Lower leg skin (tissue), 4 donors: ENCODE data around the gene REC8. TPM values are rescaled to one million over a fixed set of nuclear protein-coding genes. Genes with fewer than 3 reads are reported as not detected.

Source experiments
- DNase-seq, 2 donors: peaks; one replicate each; pipeline ENCODE4 v3.0.0-alpha.2; 2019; ENCODE audit warnings: low spot score in 2 of 2
- H3K4me3 ChIP-seq: fragments of 200-600 bp; sonication (generic); 2 replicates; pipeline ENCODE4 v1.5.1; 2017; ENCODE audit warnings: mild to moderate bottlenecking, low read depth; ENCODE audit not compliant: poor library complexity, severe bottlenecking
- POLR2A ChIP-seq, 2 donors: fragments of 450-650 bp; IDR thresholded peaks; one replicate each; pipeline ENCODE4 v1.6.1; 2016 to 2017; ENCODE audit warnings: antibody characterized with exemption in 2 of 2, mild to moderate bottlenecking in 1 of 2, moderate library complexity in 1 of 2
- WGBS, 2 donors: methylation state at CpG; one replicate each; pipeline ENCODE4 v1.1.5; 2018; 5-methylcytosine and 5-hydroxymethylcytosine counted together
- intact Hi-C: fragments of 100-400 bp; cut with DNase I; formaldehyde crosslinking; loops from one replicate; pipeline ENCODE4 v1.15.0; 2023; ENCODE audit warnings: low total_unique reads
- total RNA-seq, 4 donors: library from RNA; depleted of rRNA; stranded (reverse); fragments of >200 nt; gene quantifications; one replicate each; pipeline ENCODE4 v1.1.0, GENCODE V29; 2016
- TF ChIP-seq, protein P1 (sequence below), 3 donors: fragments of 450-650 bp; IDR thresholded peaks; one replicate each; pipeline ENCODE4 v1.5.1; 2016; ENCODE audit warnings: antibody characterized with exemption in 3 of 3, mild to moderate bottlenecking in 3 of 3, moderate library complexity in 2 of 3

The REC8 gene, protein sequence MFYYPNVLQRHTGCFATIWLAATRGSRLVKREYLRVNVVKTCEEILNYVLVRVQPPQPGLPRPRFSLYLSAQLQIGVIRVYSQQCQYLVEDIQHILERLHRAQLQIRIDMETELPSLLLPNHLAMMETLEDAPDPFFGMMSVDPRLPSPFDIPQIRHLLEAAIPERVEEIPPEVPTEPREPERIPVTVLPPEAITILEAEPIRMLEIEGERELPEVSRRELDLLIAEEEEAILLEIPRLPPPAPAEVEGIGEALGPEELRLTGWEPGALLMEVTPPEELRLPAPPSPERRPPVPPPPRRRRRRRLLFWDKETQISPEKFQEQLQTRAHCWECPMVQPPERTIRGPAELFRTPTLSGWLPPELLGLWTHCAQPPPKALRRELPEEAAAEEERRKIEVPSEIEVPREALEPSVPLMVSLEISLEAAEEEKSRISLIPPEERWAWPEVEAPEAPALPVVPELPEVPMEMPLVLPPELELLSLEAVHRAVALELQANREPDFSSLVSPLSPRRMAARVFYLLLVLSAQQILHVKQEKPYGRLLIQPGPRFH
- 1 to 10 TPM; 1.2 to 7.1 (median 2.4) TPM for total RNA-seq

DNA sequence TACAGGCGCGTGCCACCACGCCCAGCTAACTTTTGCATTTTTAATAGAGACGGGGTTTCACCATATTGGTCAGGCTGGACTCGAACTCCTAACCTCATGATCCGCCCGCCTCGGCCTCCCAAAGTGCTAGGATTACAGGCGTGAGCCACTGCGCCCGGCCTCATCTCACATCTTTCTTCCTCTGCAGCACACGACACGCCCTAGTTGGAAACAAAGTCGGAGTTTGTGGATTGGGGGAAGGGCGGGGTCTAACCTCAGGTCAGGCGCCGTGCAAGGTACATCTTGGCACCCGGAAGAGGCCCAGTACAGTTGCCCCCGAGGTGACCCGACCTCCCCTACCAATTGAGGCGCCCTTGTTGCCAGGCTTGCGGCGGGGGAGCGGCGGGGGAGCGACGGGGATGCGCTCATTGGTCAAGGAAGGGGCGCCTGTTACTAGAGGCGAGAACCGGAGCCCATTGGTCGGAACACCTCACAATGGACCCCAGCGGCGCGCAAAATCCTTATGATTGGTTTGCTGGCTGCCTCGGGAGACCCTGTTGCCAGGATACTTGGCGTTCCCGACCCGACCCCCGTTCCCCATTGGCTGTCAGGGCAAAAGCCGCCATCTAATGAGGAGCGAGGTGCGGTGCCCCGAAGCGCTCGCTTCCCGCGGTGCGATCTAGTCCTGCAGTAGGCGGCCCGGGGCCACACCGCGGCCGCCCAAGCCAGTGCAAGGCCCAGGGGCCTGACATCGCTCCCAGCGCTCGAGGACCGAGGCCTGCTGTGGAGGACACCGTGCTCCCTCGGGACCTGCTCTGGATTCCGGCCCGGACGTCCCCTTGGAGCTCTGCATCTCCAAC lies at the start of gene REC8:
Gene REC8 (plus strand): TSS at position 659 of the 839 bp plus-strand sequence. CDS start 473 bp downstream, outside the sequence.
- TF ChIP-seq, protein P1, sequence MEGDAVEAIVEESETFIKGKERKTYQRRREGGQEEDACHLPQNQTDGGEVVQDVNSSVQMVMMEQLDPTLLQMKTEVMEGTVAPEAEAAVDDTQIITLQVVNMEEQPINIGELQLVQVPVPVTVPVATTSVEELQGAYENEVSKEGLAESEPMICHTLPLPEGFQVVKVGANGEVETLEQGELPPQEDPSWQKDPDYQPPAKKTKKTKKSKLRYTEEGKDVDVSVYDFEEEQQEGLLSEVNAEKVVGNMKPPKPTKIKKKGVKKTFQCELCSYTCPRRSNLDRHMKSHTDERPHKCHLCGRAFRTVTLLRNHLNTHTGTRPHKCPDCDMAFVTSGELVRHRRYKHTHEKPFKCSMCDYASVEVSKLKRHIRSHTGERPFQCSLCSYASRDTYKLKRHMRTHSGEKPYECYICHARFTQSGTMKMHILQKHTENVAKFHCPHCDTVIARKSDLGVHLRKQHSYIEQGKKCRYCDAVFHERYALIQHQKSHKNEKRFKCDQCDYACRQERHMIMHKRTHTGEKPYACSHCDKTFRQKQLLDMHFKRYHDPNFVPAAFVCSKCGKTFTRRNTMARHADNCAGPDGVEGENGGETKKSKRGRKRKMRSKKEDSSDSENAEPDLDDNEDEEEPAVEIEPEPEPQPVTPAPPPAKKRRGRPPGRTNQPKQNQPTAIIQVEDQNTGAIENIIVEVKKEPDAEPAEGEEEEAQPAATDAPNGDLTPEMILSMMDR (IDR thresholded peaks at IDR 0.05), result no peak
- no peak for TF ChIP-seq POLR2A (IDR thresholded peaks at IDR 0.05)
- WGBS, 2 donors, result 43 to 44% methylated on average over 61 to 62 of the region's 63 CpGs
- DNase-seq, result no peak
- no peak within 1 kb of the TSS for H3K4me3 ChIP-seq
- intact Hi-C loops, result no loop called here

- H3K4me3 ChIP-seq, result no peak overlapping the region
- intact Hi-C loops, result no loop called here
- TF ChIP-seq, protein P1 (IDR thresholded peaks at IDR 0.05), result no peak
- no peak for TF ChIP-seq POLR2A (IDR thresholded peaks at IDR 0.05)
Measured at GRCh38 chr14:24122416-24122815, 49.5 kb upstream of the REC8 start.

GRCh38 chr14:24122898-24123297 lies 49.0 kb upstream of the REC8 start:
- no peak for TF ChIP-seq POLR2A (IDR thresholded peaks at IDR 0.05)
- TF ChIP-seq, protein P1 (IDR thresholded peaks at IDR 0.05), result no peak
- WGBS, 2 donors, result 81 to 89% methylated on average over 8 of the region's 8 CpGs
- intact Hi-C loops, result no loop called here
- no peak for DNase-seq
- H3K4me3 ChIP-seq, result no peak overlapping the region

More at GRCh38 chr14:24122416-24122815, 49.5 kb upstream of the REC8 start:
- no peak for DNase-seq
- WGBS, 2 donors, result 95% methylated on average over 4 of the region's 4 CpGs

DNA sequence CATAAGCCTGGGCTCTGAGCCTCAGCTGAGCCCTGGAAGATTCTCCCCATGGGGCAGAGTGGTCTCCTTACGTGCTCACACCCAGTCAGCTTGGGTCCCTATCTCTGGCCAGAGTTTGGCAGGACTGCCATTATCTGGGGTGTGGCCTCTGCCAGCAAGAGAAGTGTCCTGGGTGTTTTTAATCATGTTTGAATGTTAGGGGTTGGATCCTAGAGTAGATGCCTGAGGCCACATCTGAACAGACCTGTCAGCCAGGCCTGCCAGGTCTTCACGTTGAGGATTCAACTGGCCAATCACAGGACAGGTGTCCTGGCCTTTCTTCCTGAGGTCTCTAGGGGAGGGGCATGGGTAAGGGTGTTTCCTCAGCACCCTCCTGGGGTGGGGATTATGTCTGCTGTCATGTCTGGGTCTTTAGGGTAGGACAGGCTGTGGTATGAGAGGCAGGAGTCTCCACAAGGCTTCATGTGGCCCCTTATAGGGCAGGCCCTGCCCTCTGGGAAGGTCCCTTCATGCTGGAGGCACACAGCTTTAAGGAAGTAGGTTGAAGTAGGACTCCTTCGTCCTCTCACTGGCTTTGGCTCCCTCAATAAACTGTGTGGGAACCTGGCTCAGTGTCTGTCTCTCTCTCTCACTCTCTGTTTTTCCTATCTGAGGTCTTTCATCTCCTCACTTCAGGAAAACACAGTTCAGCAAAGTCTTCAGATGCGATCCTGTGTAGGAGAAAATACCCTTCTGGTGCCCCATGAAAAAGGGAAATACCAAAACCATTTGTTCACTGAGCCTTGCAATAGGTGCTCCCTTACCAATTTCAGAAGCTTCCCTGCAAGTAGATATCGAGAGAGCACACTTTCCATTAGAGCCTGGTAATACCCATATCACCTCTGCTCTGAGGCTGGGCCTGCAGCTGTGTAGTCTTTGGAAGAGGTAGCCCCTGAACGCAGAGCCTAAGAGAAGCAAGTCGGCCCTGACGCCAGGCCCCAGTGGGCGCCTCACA lies 48.2 kb upstream of the REC8 start:
- no peak for DNase-seq
- 70 to 82% methylated on average over 9 of the region's 9 CpGs for WGBS, 2 donors
- no peak overlapping the region for H3K4me3 ChIP-seq
- TF ChIP-seq, protein P1 (IDR thresholded peaks at IDR 0.05), result no peak
- TF ChIP-seq POLR2A (IDR thresholded peaks at IDR 0.05), result no peak
- intact Hi-C loops, result no loop called here

- TF ChIP-seq POLR2A (IDR thresholded peaks at IDR 0.05), result no peak
- TF ChIP-seq, protein P1 (IDR thresholded peaks at IDR 0.05), result no peak
- intact Hi-C loops, result no loop called here
- no peak overlapping the region for H3K4me3 ChIP-seq
- no peak for DNase-seq
Measured at GRCh38 chr14:24126939-24127338, 44.9 kb upstream of the REC8 start.
